ENCODE data around the gene LCORL.
"Not testable (repeated sequence)": the region's sequence is repeated elsewhere in the genome, so short reads cannot be mapped to it uniquely, and the experiment has no call there.

LCORL gene

DNA sequence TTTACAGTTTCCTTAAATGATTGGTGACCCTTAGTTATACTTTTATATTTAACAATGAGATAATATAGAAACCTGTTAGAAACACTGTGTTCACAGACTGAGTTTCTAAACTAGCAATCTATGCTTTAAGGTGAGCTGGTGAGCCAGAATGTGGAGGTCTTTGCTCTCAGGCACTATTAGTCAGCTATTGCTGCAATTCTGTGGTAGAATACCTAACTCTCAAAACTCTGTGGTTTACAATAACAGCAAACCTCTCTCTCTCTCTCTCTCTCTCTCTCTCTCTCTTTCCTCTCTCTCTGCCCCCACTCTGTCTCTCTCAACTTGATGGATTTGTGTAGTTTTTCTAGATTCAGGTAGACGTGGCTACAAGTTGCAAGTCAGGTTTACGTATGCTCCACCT, 17.6 kb upstream of the LCORL start:
- in situ Hi-C loops (cut with HindIII; ENCODE audit: low sequenced_read_pairs): no loop called here
- TF ChIP-seq, protein P1, sequence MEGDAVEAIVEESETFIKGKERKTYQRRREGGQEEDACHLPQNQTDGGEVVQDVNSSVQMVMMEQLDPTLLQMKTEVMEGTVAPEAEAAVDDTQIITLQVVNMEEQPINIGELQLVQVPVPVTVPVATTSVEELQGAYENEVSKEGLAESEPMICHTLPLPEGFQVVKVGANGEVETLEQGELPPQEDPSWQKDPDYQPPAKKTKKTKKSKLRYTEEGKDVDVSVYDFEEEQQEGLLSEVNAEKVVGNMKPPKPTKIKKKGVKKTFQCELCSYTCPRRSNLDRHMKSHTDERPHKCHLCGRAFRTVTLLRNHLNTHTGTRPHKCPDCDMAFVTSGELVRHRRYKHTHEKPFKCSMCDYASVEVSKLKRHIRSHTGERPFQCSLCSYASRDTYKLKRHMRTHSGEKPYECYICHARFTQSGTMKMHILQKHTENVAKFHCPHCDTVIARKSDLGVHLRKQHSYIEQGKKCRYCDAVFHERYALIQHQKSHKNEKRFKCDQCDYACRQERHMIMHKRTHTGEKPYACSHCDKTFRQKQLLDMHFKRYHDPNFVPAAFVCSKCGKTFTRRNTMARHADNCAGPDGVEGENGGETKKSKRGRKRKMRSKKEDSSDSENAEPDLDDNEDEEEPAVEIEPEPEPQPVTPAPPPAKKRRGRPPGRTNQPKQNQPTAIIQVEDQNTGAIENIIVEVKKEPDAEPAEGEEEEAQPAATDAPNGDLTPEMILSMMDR (IDR thresholded peaks at IDR 0.05; ENCODE audit: low read depth, low read length): no peak
- H3K4me3 ChIP-seq (ENCODE audit: low read depth, low read length): no peak overlapping the region
- no peak for DNase-seq (ENCODE audit: low read depth, low spot score)

DNA sequence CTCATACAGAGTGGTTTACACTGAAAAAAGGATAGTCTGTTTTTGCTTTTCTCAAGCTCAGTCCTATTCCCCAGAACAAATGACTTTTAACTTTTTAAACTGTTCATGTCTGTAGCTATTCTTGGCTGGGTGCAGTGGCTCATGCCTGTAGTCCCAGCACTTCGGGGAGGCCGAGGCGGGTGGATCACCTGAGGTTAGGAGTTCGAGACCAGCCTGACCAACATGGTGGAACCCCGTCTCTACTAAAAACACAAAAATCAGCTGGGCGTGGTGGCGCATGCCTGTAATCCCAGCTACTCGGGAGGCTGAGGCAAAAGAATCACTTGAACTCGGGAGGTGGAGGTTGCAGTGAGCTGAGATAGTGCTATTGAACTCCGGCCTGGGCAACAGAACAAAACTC, 14.8 kb upstream of the LCORL start:
- DNase-seq (ENCODE audit: low read depth, low spot score); in situ Hi-C loops (cut with HindIII; ENCODE audit: low sequenced_read_pairs); H3K4me3 ChIP-seq (ENCODE audit: low read depth, low read length): not testable (repeated sequence)

DNA sequence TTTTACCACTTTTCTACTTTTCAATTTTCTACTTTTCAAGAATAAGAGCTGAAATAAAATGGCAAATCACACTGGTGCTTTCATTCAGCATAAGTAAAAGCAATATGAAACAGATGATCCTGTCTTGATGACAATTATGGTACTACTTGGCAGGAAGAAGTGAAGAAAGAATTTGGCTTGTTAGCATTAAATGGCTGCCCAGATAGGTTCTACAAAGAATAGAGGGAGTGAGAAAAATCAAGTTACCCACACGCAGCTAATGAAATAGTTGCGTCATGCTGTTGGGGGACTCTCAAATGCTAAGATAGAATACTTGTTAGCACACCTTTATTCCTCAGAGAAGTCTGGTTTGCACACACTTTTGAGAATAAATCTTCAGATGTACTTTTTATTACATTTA, 12.5 kb upstream of the LCORL start:
- no peak for DNase-seq (ENCODE audit: low read depth, low spot score)
- in situ Hi-C loops (cut with HindIII; ENCODE audit: low sequenced_read_pairs): no loop called here
- TF ChIP-seq, protein P1 (IDR thresholded peaks at IDR 0.05; ENCODE audit: low read depth, low read length): no peak
- no peak overlapping the region for H3K4me3 ChIP-seq (ENCODE audit: low read depth, low read length)

DNA sequence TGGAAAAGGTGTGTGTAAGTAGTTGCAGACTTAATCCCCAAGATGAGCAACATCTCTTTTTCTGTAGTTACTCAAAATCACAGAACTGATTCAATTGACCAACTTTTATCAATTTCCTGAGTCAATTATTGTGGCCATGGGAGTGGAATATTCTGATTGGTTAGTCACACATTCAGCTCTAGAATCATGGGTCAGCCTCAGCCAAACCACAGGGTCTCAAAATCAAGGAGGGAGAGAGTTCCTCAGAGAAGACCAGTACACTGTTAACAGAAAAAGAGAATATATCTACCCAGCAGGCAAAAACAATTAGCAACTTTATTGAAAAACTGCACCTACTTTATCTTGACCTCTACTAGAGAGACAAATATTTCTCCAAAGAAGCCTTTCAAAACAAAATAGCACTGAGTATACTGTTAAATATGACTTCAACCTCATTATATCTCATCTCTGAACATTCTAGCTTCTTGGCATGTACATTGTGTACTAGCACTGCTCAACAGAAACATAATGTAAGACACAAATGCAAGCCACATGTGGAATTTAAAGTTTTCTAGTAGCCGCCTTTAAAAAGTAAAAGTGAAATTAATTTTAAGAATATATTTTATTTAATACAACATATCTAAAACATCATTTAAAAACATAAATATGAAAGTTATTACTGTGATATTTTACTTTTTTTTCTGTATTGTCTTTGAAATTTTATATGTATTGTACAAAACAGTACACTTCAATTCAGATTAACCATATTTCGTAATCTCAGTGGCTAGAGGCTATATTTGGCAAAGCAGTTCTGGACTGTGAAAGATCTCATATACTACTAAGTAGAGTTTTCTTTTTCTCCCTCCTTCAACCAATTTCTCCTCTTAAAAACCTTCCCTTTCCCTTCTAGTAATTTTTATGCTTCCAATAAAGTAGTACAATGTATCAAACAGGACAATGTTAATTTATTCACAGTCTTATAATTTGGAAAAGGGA, 11.8 kb upstream of the LCORL start:
- in situ Hi-C loops (cut with HindIII; ENCODE audit: low sequenced_read_pairs): no loop called here
- DNase-seq (ENCODE audit: low read depth, low spot score): no peak
- H3K4me3 ChIP-seq (ENCODE audit: low read depth, low read length): no peak overlapping the region
- TF ChIP-seq, protein P1 (IDR thresholded peaks at IDR 0.05; ENCODE audit: low read depth, low read length): no peak

DNA sequence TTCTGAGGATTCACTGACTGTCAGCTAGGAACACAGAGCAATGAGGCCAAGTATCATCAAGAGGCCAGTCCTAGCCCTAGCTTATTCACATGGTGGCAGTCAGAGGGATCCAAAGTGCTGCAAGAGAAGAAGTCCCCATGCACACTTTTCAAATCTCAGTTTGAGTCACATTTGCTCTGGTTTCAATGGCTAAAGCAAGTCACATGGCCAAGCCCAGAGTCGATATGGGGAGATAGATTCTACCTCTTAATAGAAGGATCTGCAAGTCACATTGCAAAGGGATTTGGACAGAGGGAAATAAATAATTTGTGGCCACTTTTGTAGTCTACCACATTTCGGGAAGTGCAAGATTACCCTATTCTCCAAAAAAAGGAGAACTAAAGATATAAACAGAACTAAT, 3.7 kb upstream of the LCORL start:
- TF ChIP-seq, protein P1 (IDR thresholded peaks at IDR 0.05; ENCODE audit: low read depth, low read length): no peak
- no peak for DNase-seq (ENCODE audit: low read depth, low spot score)
- no peak overlapping the region for H3K4me3 ChIP-seq (ENCODE audit: low read depth, low read length)
- in situ Hi-C loops (cut with HindIII; ENCODE audit: low sequenced_read_pairs): no loop called here

DNA sequence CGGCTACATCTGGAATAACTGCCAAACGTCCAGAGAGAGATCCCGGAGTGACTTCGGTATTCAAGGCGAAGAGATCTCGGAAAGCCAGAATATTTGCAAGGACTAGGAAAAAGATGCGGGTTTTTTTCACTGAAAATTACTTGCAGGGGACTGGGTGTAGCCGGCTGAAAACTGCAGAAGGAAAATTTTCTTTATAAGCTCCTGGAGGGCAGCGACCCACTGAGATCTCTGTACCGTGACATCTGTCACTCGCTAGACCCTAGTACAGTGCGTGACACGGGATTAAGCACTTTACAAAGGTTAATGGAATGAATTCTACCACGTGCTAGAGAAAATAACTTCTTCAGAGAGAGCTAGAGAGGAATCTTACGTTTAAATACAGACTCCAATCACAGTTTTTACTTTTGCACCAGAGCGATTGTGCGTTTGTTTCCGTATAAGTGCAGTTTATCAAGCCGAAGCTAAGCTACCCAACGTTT, 1.1 kb upstream of the LCORL start:
- peak overlapping the region; percentile 90 for H3K4me3 ChIP-seq (ENCODE audit: low read depth, low read length)
- TF ChIP-seq, protein P1 (IDR thresholded peaks at IDR 0.05; ENCODE audit: low read depth, low read length): no peak
- DNase-seq (ENCODE audit: low read depth, low spot score): peak; percentile 14
- in situ Hi-C loops (cut with HindIII; ENCODE audit: low sequenced_read_pairs): no loop called here

DNA sequence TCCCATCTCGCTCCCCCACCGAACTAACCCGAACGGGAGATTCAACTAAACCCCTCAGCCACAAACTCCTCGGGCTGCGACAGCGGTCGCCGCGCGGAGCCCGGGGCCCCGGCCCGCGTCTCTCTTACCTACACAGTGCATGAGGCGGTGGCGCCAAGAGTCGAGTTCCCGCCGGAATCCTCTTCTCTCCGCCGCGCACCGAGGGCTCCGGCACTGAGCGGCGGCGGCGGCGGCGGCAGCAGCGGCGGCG, 160 bp downstream of the LCORL start:
- TF ChIP-seq, protein P1 (IDR thresholded peaks at IDR 0.05; ENCODE audit: low read depth, low read length): no peak
- no peak for DNase-seq (ENCODE audit: low read depth, low spot score)
- in situ Hi-C loops (cut with HindIII; ENCODE audit: low sequenced_read_pairs): no loop called here
- H3K4me3 ChIP-seq (ENCODE audit: low read depth, low read length): peak overlapping the region; percentile 90

Data from astrocyte of the spinal cord (primary cell).